Measurements from ENCODE around the gene SH3BP4.

SH3BP4 gene

GRCh38 chr2:235044501-235045271, 92.9 kb downstream of the SH3BP4 start:
- TF ChIP-seq CTCF (conservative IDR thresholded peaks at IDR 0.05): no peak
- H3K27ac ChIP-seq: no peak overlapping the region

GRCh38 chr2:235045336-235045972, 93.6 kb downstream of the SH3BP4 start:
- H3K27ac ChIP-seq: no peak overlapping the region
- TF ChIP-seq CTCF (conservative IDR thresholded peaks at IDR 0.05): no peak

GRCh38 chr2:235045973-235046343, 94.1 kb downstream of the SH3BP4 start:
- TF ChIP-seq CTCF (conservative IDR thresholded peaks at IDR 0.05): no peak
- no peak overlapping the region for H3K27ac ChIP-seq

GRCh38 chr2:235046589-235046988, 94.8 kb downstream of the SH3BP4 start:
- H3K27ac ChIP-seq: no peak overlapping the region
- TF ChIP-seq CTCF (conservative IDR thresholded peaks at IDR 0.05): no peak

- H3K27ac ChIP-seq: no peak overlapping the region
- no peak for TF ChIP-seq CTCF (conservative IDR thresholded peaks at IDR 0.05)
Observed at GRCh38 chr2:235047171-235048160, 95.6 kb downstream of the SH3BP4 start.

- H3K27ac ChIP-seq: no peak overlapping the region
- no peak for TF ChIP-seq CTCF (conservative IDR thresholded peaks at IDR 0.05)
Observed at GRCh38 chr2:235048549-235048948, 96.7 kb downstream of the SH3BP4 start.

GRCh38 chr2:235049069-235049468, 97.3 kb downstream of the SH3BP4 start:
- H3K27ac ChIP-seq: no peak overlapping the region

More at GRCh38 chr2:235049069-235049468, 97.3 kb downstream of the SH3BP4 start:
- TF ChIP-seq CTCF (conservative IDR thresholded peaks at IDR 0.05): no peak

Measured in VCaP (cell line).